ENCODE measurements around the gene F12. TPM values are rescaled to one million over a fixed set of nuclear protein-coding genes. Genes with fewer than 3 reads are reported as not detected.
A peak's percentile ranks its signal among the peaks of the same experiment; 100 is the strongest.

Gene F12
- total RNA-seq, 1 donor from 2014 or later, result not detected

DNA sequence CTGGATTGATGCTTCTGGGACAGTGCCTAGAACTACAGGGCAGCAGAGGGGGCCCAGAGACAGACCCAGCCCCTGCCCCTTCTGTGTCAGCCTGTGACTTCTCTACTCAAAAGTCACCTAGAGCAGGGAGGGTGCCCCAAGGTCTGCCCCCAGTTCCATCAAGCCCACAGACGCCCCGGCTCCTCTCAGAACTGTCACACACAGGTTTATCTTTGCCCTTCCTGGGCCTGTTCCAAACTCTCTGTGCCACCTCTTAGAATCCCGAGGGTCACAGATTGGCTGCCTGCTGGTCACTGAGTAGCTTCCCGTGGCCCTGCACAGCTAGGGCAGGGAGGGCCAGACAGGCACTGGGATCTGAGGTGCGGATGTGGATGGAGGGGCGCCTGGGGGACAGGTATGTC lies 49.9 kb downstream of the F12 start:
- TF ChIP-seq, protein P1, sequence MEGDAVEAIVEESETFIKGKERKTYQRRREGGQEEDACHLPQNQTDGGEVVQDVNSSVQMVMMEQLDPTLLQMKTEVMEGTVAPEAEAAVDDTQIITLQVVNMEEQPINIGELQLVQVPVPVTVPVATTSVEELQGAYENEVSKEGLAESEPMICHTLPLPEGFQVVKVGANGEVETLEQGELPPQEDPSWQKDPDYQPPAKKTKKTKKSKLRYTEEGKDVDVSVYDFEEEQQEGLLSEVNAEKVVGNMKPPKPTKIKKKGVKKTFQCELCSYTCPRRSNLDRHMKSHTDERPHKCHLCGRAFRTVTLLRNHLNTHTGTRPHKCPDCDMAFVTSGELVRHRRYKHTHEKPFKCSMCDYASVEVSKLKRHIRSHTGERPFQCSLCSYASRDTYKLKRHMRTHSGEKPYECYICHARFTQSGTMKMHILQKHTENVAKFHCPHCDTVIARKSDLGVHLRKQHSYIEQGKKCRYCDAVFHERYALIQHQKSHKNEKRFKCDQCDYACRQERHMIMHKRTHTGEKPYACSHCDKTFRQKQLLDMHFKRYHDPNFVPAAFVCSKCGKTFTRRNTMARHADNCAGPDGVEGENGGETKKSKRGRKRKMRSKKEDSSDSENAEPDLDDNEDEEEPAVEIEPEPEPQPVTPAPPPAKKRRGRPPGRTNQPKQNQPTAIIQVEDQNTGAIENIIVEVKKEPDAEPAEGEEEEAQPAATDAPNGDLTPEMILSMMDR (IDR thresholded peaks at IDR 0.05; ENCODE audit: borderline replicate concordance), result no peak
- peaks cover 11% of the 10 kb centered on the region for H3K27me3 ChIP-seq (ENCODE audit: low read depth)
- DNase-seq, result no peak
- no peak overlapping the region for H3K27ac ChIP-seq (replicated peaks)
- no peaks in the 10 kb centered on the region for H3K36me3 ChIP-seq
- H3K4me3 ChIP-seq, result no peak overlapping the region
- intact Hi-C loops (cut with micrococcal nuclease), result no loop called here
- no peaks in the 10 kb centered on the region for H3K9me3 ChIP-seq (replicated peaks)
- peaks cover 39% of the 10 kb centered on the region for H3K4me1 ChIP-seq

DNA sequence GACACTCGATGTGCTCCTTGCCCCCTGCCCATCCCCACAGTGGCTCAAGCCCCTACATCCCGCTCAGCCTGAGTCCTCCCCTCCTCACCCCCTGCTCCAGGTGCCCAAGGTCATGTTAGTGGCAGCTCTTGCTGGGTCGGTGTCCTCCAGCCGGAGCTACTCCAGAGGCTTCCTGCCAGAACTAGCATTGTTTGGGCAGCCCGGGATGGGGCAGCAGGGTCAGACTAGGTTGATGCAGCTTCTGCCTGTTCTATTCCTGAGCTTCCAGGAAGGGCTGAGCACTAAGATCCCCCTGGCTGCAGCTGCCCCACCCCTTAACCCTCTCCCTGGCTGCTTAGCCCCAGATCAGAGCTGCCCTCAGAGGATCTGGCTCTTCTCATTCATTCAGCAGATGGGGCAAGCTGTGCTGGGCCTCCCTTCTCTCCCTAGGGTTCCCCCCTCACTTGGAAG lies 51.0 kb downstream of the F12 start:
- Histone ChIP-seq H3K4me1 (peaks cover 34% of the 10 kb centered on the region), H3K36me3 (no peaks in the 10 kb centered on the region), H3K9me3 (replicated peaks) (no peaks in the 10 kb centered on the region), H3K4me3 (peak overlapping the region; percentile 45), H3K27me3 (ENCODE audit: low read depth) (peaks cover 11% of the 10 kb centered on the region), H3K27ac (replicated peaks) (no peak overlapping the region)
- intact Hi-C loops (cut with micrococcal nuclease), result no loop called here
- TF ChIP-seq, protein P1 (IDR thresholded peaks at IDR 0.05; ENCODE audit: borderline replicate concordance), result no peak
- DNase-seq, result no peak

- intact Hi-C loops (cut with micrococcal nuclease), result no loop called here
- H3K27ac ChIP-seq (replicated peaks), result no peak within 1 kb of the TSS
Observed at GRCh38 chr5:177357459-177358351, 51.7 kb downstream of the F12 start, which contains the start of gene RGS14. Gene RGS14, plus strand, starts transcription at chr5:177357924. Its CDS starts 101 bp downstream, at chr5:177358025.

DNA sequence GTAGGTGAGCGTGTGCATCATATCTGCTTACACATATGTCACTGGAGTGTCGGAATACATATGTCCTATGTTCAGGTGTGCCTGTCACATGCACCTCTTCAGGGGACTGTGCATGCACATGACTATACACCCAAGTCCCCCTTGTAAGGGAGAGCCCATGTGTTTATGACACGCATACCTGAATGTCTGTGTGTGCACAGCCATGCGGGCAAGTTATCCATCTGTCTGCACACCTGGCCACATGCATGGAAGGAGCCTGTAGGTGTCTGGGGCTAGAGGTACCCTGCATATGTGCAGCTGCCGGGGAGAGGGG lies 52.3 kb downstream of the F12 start:
- Histone ChIP-seq H3K36me3 (no peaks in the 10 kb centered on the region), H3K4me3 (no peak overlapping the region), H3K27ac (replicated peaks) (no peak overlapping the region), H3K9me3 (replicated peaks) (no peaks in the 10 kb centered on the region), H3K4me1 (peaks cover 26% of the 10 kb centered on the region), H3K27me3 (ENCODE audit: low read depth) (peaks cover 11% of the 10 kb centered on the region)
- TF ChIP-seq, protein P1 (IDR thresholded peaks at IDR 0.05; ENCODE audit: borderline replicate concordance), result no peak
- intact Hi-C loops (cut with micrococcal nuclease), result no loop called here
- no peak for DNase-seq

More at GRCh38 chr5:177357459-177358351, 51.7 kb downstream of the F12 start, which contains the start of gene RGS14:
- H3K4me3 ChIP-seq, result peak within 1 kb of the TSS; percentile 45
- DNase-seq, result peak; percentile 29
- H3K9me3 ChIP-seq (replicated peaks), result no peaks in the 10 kb centered on the region
- H3K36me3 ChIP-seq, result no peaks in the 10 kb centered on the region
- H3K4me1 ChIP-seq, result peaks cover 27% of the 10 kb centered on the region
- H3K27me3 ChIP-seq (ENCODE audit: low read depth), result peaks cover 11% of the 10 kb centered on the region
- TF ChIP-seq, protein P1 (IDR thresholded peaks at IDR 0.05; ENCODE audit: borderline replicate concordance), result no peak

- Histone ChIP-seq H3K4me1 (peaks cover 26% of the 10 kb centered on the region), H3K9me3 (replicated peaks) (no peaks in the 10 kb centered on the region), H3K27ac (replicated peaks) (no peak overlapping the region), H3K4me3 (no peak overlapping the region), H3K36me3 (no peaks in the 10 kb centered on the region), H3K27me3 (ENCODE audit: low read depth) (peaks cover 11% of the 10 kb centered on the region)
- TF ChIP-seq, protein P1 (IDR thresholded peaks at IDR 0.05; ENCODE audit: borderline replicate concordance), result no peak
- DNase-seq, result no peak
- intact Hi-C loops (cut with micrococcal nuclease), result no loop called here
Observed at GRCh38 chr5:177356746-177357145, 52.6 kb downstream of the F12 start.

All from left ventricle myocardium inferior (tissue), 1 donor.